Osteocyte (in vitro differentiated cells): ENCODE data around the gene DDB1. TPM values are rescaled to one million over a fixed set of nuclear protein-coding genes. Genes with fewer than 3 reads are reported as not detected.

Experiments used
- DNase-seq: peaks from one replicate; pipeline ENCODE4 v3.0.0; 2021; ENCODE audit warnings: mixed read lengths; ENCODE audit not compliant: unreplicated experiment; ENCODE audit errors: extremely low spot score
- H3K27ac Mint-ChIP-seq: one replicate; pipeline ENCODE4 v1.8.0; 2021; ENCODE audit warnings: mild to moderate bottlenecking, mixed read lengths; ENCODE audit not compliant: unreplicated experiment
- H3K27me3 Mint-ChIP-seq: one replicate; pipeline ENCODE4 v1.8.0; 2021; ENCODE audit warnings: mixed read lengths; ENCODE audit not compliant: unreplicated experiment
- H3K36me3 Mint-ChIP-seq: one replicate; pipeline ENCODE4 v1.8.0; 2021; ENCODE audit warnings: mixed read lengths; ENCODE audit not compliant: unreplicated experiment
- H3K4me1 Mint-ChIP-seq: one replicate; pipeline ENCODE4 v1.8.0; 2021; ENCODE audit warnings: mixed read lengths; ENCODE audit not compliant: unreplicated experiment
- H3K4me3 Mint-ChIP-seq: one replicate; pipeline ENCODE4 v1.8.0; 2021; ENCODE audit warnings: mild to moderate bottlenecking, moderate library complexity, mixed read lengths; ENCODE audit not compliant: unreplicated experiment
- H3K9me3 Mint-ChIP-seq: one replicate; pipeline ENCODE4 v1.8.0; 2021; ENCODE audit warnings: mixed read lengths; ENCODE audit not compliant: unreplicated experiment
- total RNA-seq: library from RNA; stranded (reverse); gene quantifications from 2 replicates; pipeline ENCODE4 v1.2.1, GENCODE V29; 2021
- TF ChIP-seq, protein P1 (sequence below): fragments of 200-600 bp; sonication (generic); IDR thresholded peaks from 2 replicates; pipeline ENCODE4 v1.5.0; 2021; ENCODE audit warnings: antibody characterized with exemption, mild to moderate bottlenecking, moderate library complexity

The DDB1 gene
- total RNA-seq, 1 donor from 2014 or later, result 266 TPM

DNA sequence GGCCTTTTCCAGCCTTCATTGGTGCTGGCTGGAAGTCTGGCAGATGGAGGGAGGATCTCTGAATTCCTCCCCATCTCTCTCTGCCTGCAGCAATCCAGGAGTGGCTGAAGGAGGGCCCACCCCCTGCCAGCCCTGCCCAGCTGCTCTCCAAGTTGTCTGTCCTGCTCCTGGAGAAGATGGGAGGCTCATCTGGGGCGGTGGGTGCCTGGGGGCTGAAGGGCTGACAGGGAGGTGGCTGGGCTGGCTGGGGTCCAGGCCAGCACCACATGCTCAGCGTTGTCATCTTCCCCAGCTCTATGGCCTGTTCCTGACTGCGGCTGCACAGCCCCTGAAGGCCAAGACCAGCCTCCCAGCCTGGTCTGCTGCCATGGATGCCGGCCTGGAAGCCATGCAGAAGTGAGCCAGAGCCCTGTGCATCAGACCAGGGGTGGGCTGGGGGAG is 12.3 kb upstream of the DDB1 start:
- H3K9me3 Mint-ChIP-seq, result no peaks in the 10 kb centered on the region
- no peak overlapping the region for H3K4me3 Mint-ChIP-seq
- no peak for DNase-seq
- TF ChIP-seq, protein P1, sequence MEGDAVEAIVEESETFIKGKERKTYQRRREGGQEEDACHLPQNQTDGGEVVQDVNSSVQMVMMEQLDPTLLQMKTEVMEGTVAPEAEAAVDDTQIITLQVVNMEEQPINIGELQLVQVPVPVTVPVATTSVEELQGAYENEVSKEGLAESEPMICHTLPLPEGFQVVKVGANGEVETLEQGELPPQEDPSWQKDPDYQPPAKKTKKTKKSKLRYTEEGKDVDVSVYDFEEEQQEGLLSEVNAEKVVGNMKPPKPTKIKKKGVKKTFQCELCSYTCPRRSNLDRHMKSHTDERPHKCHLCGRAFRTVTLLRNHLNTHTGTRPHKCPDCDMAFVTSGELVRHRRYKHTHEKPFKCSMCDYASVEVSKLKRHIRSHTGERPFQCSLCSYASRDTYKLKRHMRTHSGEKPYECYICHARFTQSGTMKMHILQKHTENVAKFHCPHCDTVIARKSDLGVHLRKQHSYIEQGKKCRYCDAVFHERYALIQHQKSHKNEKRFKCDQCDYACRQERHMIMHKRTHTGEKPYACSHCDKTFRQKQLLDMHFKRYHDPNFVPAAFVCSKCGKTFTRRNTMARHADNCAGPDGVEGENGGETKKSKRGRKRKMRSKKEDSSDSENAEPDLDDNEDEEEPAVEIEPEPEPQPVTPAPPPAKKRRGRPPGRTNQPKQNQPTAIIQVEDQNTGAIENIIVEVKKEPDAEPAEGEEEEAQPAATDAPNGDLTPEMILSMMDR, result no peak
- no peak overlapping the region for H3K27ac Mint-ChIP-seq
- no peaks in the 10 kb centered on the region for H3K27me3 Mint-ChIP-seq
- H3K4me1 Mint-ChIP-seq, result peaks cover 2% of the 10 kb centered on the region
- H3K36me3 Mint-ChIP-seq, result peaks cover 10% of the 10 kb centered on the region

DNA sequence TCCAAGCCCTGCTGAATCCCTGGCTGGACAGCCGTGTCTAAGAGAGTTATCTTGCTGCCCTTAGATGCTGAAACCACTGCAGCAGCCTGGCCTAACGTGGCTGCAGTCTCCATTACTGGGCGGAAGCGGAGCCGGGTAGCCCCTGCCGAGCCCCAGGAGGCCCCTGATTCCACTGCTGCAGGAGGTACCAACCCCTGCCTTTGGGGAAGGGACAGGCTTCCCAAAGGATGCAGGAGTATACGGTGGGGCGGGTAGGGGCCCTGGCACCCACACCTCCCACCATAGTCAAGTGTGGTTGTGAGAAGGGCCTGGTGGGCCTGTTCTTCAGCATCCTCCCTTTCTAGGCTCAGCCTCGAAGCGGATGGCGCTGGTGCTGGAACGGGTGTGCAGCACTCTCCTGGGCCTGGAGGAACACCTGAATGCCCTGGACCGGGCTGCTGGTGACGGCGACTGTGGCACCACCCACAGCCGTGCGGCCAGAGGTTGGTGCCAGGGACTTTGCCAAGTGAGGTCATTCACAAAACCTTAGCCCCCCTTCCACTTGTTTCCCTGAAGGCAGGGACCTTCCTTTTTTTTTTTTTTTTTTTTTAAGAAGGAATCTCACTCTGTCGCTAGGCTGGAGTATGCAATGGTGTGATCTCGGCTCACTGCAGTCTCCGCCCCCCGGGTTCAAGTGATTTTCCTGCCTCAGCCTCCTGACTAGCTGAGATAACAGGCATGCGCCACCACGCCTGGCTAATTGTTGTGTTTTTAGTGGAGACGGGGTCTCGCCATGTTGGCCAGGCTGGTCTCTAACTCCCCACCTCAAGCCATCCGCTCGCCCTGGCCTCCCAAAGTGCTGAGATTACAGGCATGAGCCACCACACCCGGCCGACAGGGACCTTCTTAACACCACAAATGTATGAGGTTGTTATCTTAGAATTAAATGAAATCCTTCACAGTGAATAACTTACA is 11.2 kb upstream of the DDB1 start:
- H3K36me3 Mint-ChIP-seq, result peaks cover 10% of the 10 kb centered on the region
- TF ChIP-seq, protein P1, result no peak
- H3K27ac Mint-ChIP-seq, result no peak overlapping the region
- H3K27me3 Mint-ChIP-seq, result no peaks in the 10 kb centered on the region
- peaks cover 2% of the 10 kb centered on the region for H3K4me1 Mint-ChIP-seq
- no peaks in the 10 kb centered on the region for H3K9me3 Mint-ChIP-seq
- no peak overlapping the region for H3K4me3 Mint-ChIP-seq
- DNase-seq, result no peak

DNA sequence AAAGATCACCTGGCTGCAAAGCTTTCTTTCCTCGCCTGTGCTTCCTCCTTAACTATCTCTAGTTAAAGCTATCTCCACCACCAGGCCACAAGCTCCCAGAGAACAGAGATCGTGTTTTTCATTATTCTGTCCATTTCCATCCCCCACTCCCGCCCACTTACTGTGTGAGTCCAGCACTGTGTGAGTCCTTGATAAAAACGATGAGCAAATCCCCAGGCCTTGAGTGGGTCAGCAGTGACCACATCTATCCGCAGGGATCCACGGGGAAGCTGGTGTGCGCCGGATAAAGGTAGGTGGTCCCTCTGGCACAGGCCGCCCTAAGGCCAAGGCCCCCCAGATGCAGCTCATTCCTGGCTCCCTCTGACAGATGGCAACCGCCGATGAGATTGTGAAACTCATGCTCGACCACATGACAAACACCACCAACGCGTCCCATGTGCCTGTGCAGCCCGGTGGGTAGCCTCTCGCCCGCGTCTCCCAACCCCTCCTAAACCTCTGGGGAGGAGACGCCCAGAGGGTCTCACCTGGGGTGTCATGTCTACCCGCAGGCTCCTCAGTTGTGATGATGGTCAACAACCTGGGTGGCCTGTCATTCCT is 9.4 kb upstream of the DDB1 start:
- DNase-seq, result no peak
- Mint-ChIP-seq H3K27me3 (no peaks in the 10 kb centered on the region), H3K9me3 (no peaks in the 10 kb centered on the region), H3K36me3 (peaks cover 10% of the 10 kb centered on the region), H3K4me1 (peaks cover 2% of the 10 kb centered on the region), H3K27ac (no peak overlapping the region), H3K4me3 (no peak overlapping the region)
- TF ChIP-seq, protein P1, result no peak

DNA sequence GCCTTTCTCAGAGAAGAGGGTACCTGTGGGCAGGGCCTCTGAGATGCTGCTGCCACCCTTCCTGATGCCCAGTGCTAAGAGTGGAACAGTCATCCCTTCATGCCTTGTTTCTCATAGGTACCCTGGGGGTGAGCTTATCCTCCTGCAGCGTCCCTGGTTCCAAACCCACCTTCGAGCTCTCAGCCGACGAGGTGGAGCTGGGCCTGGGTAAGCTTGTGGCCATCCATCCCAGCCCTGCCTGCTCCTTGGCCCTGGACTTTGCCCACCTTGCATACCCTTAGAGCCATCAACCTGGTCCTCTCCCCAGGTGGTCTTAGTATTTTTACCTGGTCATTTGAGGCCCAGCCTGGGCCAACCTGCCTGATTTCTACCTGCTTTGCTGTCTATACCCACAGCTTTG is 8.8 kb upstream of the DDB1 start:
- Mint-ChIP-seq H3K36me3 (peaks cover 10% of the 10 kb centered on the region), H3K27me3 (no peaks in the 10 kb centered on the region), H3K4me3 (no peak overlapping the region), H3K9me3 (no peaks in the 10 kb centered on the region), H3K4me1 (peaks cover 2% of the 10 kb centered on the region), H3K27ac (no peak overlapping the region)
- DNase-seq, result no peak
- TF ChIP-seq, protein P1, result no peak

DNA sequence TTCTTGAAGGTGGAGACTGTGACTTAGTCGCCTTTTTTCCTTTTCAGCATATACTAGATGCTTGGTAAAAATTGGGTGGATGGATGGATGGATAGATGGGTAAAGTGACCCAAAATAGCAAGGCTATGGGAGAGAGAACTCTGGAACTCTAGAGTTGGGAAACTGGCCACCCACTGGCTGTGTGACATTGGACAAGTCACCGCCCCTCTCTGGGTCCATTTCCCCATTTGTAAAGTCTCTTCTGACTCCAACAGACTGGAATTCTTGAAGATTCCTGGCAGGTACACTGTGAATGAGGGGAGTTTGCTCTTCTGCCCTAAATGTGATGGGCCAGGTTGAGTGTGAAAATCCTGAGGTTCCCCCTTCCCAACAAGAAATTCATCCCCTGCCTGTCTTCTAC is 8.1 kb upstream of the DDB1 start:
- H3K36me3 Mint-ChIP-seq, result peaks cover 9% of the 10 kb centered on the region
- no peak overlapping the region for H3K4me3 Mint-ChIP-seq
- no peaks in the 10 kb centered on the region for H3K27me3 Mint-ChIP-seq
- no peaks in the 10 kb centered on the region for H3K9me3 Mint-ChIP-seq
- no peak overlapping the region for H3K27ac Mint-ChIP-seq
- TF ChIP-seq, protein P1, result no peak
- peaks cover 4% of the 10 kb centered on the region for H3K4me1 Mint-ChIP-seq
- DNase-seq, result no peak
